Breast epithelium (tissue), 3 donors: ENCODE data around the gene CRYGN.

Experiments
- CTCF ChIP-seq, 3 donors: fragments of 450-650 bp; IDR thresholded peaks; one replicate each; pipeline ENCODE4 v1.5.1; 2016 to 2017; ENCODE audit warnings: antibody characterized with exemption in 3 of 3, mild to moderate bottlenecking in 3 of 3, moderate library complexity in 3 of 3
- POLR2A ChIP-seq: fragments of 450-650 bp; IDR thresholded peaks from one replicate; pipeline ENCODE4 v1.6.1; 2016; ENCODE audit warnings: antibody characterized with exemption, mild to moderate bottlenecking, moderate library complexity
- POLR2AphosphoS5 ChIP-seq, 3 donors: sonication (generic); formaldehyde crosslinking; IDR thresholded peaks; one replicate each; pipeline ENCODE4 v1.6.1; 2017; ENCODE audit warnings: antibody characterized with exemption in 3 of 3

- TF ChIP-seq CTCF (IDR thresholded peaks at IDR 0.05) (no peak), POLR2AphosphoS5 (IDR thresholded peaks at IDR 0.05) (no peak), POLR2A (no peak)
Measured at GRCh38 chr7:151424799-151425198, 15.1 kb downstream of the CRYGN start.
